K562 (cell line): ENCODE results near the gene LPAR5. TPM values are rescaled to one million over a fixed set of nuclear protein-coding genes. Genes with fewer than 3 reads are reported as not detected.

ENCODE experiments used
- ASH1L ChIP-seq: fragments of 450-650 bp; IDR thresholded peaks from 2 replicates; pipeline ENCODE4 v1.6.1; 2018; ENCODE audit warnings: borderline replicate concordance, mild to moderate bottlenecking, low read depth; ENCODE audit not compliant: partially characterized antibody
- BCL6 ChIP-seq: fragments of 250-450 bp; sonication (Bioruptor Pico); IDR thresholded peaks from 2 replicates; pipeline ENCODE4 v1.4.0; 2020
- CBFA2T3 ChIP-seq: fragments of 450-650 bp; IDR thresholded peaks from 2 replicates; pipeline ENCODE4 v1.6.1; 2017
- EP300 ChIP-seq: IDR thresholded peaks from 2 replicates; pipeline ENCODE4 v1.6.1; 2012; ENCODE audit warnings: low read length, improper control_type of control experiment
- HIVEP1 ChIP-seq: fragments of 250-450 bp; sonication (Bioruptor Pico); IDR thresholded peaks from 2 replicates; pipeline ENCODE4 v1.4.0; 2020; ENCODE audit warnings: mild to moderate bottlenecking
- MAFG ChIP-seq: fragments of 450-650 bp; conservative IDR thresholded peaks from 2 replicates; pipeline ENCODE4 v1.6.1; 2016; ENCODE audit warnings: missing genetic modification characterization, missing compliant biosample characterization
- MBD2 ChIP-seq: sonication (generic); IDR thresholded peaks from 2 replicates; pipeline ENCODE4 v1.6.1; 2016; ENCODE audit warnings: low read depth, borderline replicate concordance
- MEF2D ChIP-seq: conservative IDR thresholded peaks from 2 replicates; pipeline ENCODE4 v1.6.1; 2016; ENCODE audit warnings: low read depth, missing genetic modification characterization, missing compliant biosample characterization
- MTA3 ChIP-seq: fragments of 450-650 bp; formaldehyde crosslinking; IDR thresholded peaks from 2 replicates; pipeline ENCODE4 v1.6.1; 2017; ENCODE audit warnings: mild to moderate bottlenecking, borderline replicate concordance
- MYNN ChIP-seq, 2 experiments: sonication (generic); formaldehyde crosslinking in 1 of 2; IDR thresholded peaks; 2 replicates each; pipeline versions ENCODE4 v1.5.0 to v1.6.1; 2016 to 2020; ENCODE audit warnings: antibody characterized with exemption in 1 of 2, missing genetic modification reagents in 1 of 2
- NBN ChIP-seq: fragments of 450-650 bp; IDR thresholded peaks from 2 replicates; pipeline ENCODE4 v1.6.1; 2016; ENCODE audit warnings: low read depth, mild to moderate bottlenecking
- NCOA1 ChIP-seq: fragments of 450-650 bp; IDR thresholded peaks from 2 replicates; pipeline ENCODE4 v1.6.1; 2016; ENCODE audit warnings: low read depth
- NEUROD1 ChIP-seq: fragments of 150-350 bp; IDR thresholded peaks from 2 replicates; pipeline ENCODE4 v1.6.1; 2014; ENCODE audit warnings: borderline replicate concordance, low read length, low read depth; ENCODE audit not compliant: partially characterized antibody
- NR2F6 ChIP-seq: fragments of 450-650 bp; formaldehyde crosslinking; IDR thresholded peaks from 2 replicates; pipeline ENCODE4 v1.4.0; 2020; ENCODE audit warnings: mild to moderate bottlenecking
- POLR2B ChIP-seq: fragments of 450-650 bp; IDR thresholded peaks from 2 replicates; pipeline ENCODE4 v1.6.1; 2018; ENCODE audit warnings: low read depth; ENCODE audit not compliant: partially characterized antibody
- PRMT5 ChIP-seq: sonication (generic); formaldehyde crosslinking; IDR thresholded peaks from 2 replicates; pipeline ENCODE4 v1.5.0; 2020; ENCODE audit warnings: missing genetic modification reagents
- SMAD4 ChIP-seq: fragments of 250-450 bp; sonication (Bioruptor Pico); conservative IDR thresholded peaks from 2 replicates; pipeline ENCODE4 v1.8.0; 2021; ENCODE audit warnings: inconsistent platforms, mild to moderate bottlenecking, moderate library complexity
- SMARCA4 ChIP-seq: fragments of 450-650 bp; IDR thresholded peaks from 2 replicates; pipeline ENCODE4 v1.6.1; 2016
- SMARCE1 ChIP-seq: fragments of 450-650 bp; IDR thresholded peaks from 2 replicates; pipeline ENCODE4 v1.7.1; 2016; ENCODE audit warnings: mild to moderate bottlenecking
- TAL1 ChIP-seq: fragments of 450-650 bp; IDR thresholded peaks from 2 replicates; pipeline ENCODE4 v1.6.1; 2016; ENCODE audit warnings: mild to moderate bottlenecking
- TCF3 ChIP-seq: sonication (generic); formaldehyde crosslinking; IDR thresholded peaks from 2 replicates; pipeline ENCODE4 v1.4.0; 2020; ENCODE audit warnings: mild to moderate bottlenecking, missing genetic modification reagents
- TEAD4 ChIP-seq, 2 experiments: sonication (generic) in 1 of 2; formaldehyde crosslinking in 1 of 2; IDR thresholded peaks; 2 replicates each; pipeline versions ENCODE4 v1.6.1 to v1.8.0; 2012 to 2022; ENCODE audit warnings: borderline replicate concordance in 1 of 2, inconsistent platforms in 1 of 2, low read length in 1 of 2, mild to moderate bottlenecking in 1 of 2, missing genetic modification reagents in 1 of 2
- TOE1 ChIP-seq, 2 experiments: fragments of 450-650 bp in 1 of 2; sonication (generic) in 1 of 2; formaldehyde crosslinking in 1 of 2; IDR thresholded peaks; 2 replicates each; pipeline versions ENCODE4 v1.7.1 to v1.8.0; 2016 to 2022; ENCODE audit warnings: borderline replicate concordance in 2 of 2, mild to moderate bottlenecking in 2 of 2, antibody characterized with exemption in 1 of 2, inconsistent platforms in 1 of 2, low read depth in 1 of 2, missing genetic modification reagents in 1 of 2, moderate library complexity in 1 of 2
- ZNF764 ChIP-seq: fragments of 250-450 bp; sonication (Bioruptor Pico); IDR thresholded peaks from 2 replicates; pipeline ENCODE4 v1.4.0; 2020; ENCODE audit warnings: low read depth, mild to moderate bottlenecking, moderate library complexity
- ZNF766 ChIP-seq: fragments of 200-800 bp; sonication (Bioruptor generic); conservative IDR thresholded peaks from 2 replicates; pipeline ENCODE4 v1.6.1; 2016; ENCODE audit warnings: missing genetic modification characterization, missing compliant biosample characterization
- polyA plus RNA-seq, 8 experiments: library from polyadenylated mRNA; depleted of rRNA in 4 of 8; stranded (reverse) in 5 of 8; unstranded in 3 of 8; fragments of >200 nt; fragmentation: Nextera tagmentation in 2 of 8; fragmentation: Illumina TruSeq in 1 of 8; extraction: Ambion mirVana in 2 of 8; extraction: Trizol in 1 of 8; gene quantifications; 2 replicates each; pipeline versions ENCODE4 v1.2.1 to v1.2.3, GENCODE V29; 2011 to 2014; ENCODE audit warnings: inconsistent platforms in 1 of 8, missing spikeins in 1 of 8
- total RNA-seq, 7 experiments: library from RNA; depleted of rRNA in 6 of 7; stranded (reverse); fragments of >200 nt in 6 of 7; fragmentation: Illumina TruSeq in 2 of 7; extraction: Trizol in 2 of 7; gene quantifications; 2 replicates each; pipeline versions ENCODE4 v1.2.1 to v1.2.3, GENCODE V29; 2011 to 2021; ENCODE audit warnings: low replicate concordance in 1 of 7
- TF ChIP-seq, protein P1 (sequence below): fragments of 250-450 bp; sonication (Bioruptor Pico); IDR thresholded peaks from 2 replicates; pipeline ENCODE4 v1.8.0; 2022; ENCODE audit warnings: inconsistent platforms, mild to moderate bottlenecking, moderate library complexity, borderline replicate concordance
- TF ChIP-seq, protein P2 (sequence below), 2 experiments: fragments of 450-650 bp; IDR thresholded peaks; 2 replicates each; pipeline ENCODE4 v1.6.1; 2016

LPAR5 gene
- total and polyA plus RNA-seq, 9 of the 15 experiments (the other 6 are each of a cell fraction or from before 2014, with no cell fraction given), result 1.3 to 11.7 (median 3.6) TPM

DNA sequence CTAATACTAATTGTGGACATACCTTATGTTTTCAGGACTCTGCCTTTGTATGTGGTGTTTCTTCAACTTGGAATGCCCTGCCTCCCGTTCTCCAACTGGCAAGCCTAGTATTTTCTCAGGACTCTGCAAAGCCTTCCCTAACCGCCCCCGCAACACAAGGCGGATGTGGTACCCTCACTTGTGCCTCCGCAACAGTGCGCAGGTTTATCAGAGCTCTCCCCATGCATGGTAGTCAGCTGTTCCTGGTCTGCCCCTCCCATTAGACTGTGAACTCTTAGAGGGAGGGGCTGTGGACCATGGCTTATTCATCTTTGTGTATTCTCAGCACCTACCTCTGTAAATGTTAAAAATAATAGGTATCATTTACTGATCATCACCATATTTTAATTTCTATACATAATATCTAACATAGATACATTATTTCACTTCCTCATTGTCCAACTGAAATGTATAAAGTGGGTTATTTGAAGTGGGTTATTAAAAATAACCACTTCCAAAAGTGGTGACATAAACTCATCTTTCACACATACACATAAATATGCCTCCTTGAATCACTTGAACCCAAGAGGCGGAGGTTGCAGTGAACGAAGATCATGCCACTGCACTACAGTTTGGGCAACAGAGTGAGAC is 9.0 kb downstream of the LPAR5 start (continued):
- TF ChIP-seq, protein P1, sequence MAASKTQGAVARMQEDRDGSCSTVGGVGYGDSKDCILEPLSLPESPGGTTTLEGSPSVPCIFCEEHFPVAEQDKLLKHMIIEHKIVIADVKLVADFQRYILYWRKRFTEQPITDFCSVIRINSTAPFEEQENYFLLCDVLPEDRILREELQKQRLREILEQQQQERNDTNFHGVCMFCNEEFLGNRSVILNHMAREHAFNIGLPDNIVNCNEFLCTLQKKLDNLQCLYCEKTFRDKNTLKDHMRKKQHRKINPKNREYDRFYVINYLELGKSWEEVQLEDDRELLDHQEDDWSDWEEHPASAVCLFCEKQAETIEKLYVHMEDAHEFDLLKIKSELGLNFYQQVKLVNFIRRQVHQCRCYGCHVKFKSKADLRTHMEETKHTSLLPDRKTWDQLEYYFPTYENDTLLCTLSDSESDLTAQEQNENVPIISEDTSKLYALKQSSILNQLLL (CRISPR knock-in tag), result no peak
- TF ChIP-seq NEUROD1 (peak; percentile 26), MEF2D (tag) (no peak), ASH1L (no peak), TAL1 (peak; percentile 47; the same call in 1 of the 2 replicates), MTA3 (0 out of 2 replicates have a peak, but pooled peaks have one; percentile 48), SMAD4 (CRISPR knock-in tag) (no peak), NCOA1 (0 out of 2 replicates have a peak, but pooled peaks have one; percentile 20), BCL6 (CRISPR knock-in tag) (no peak), ZNF764 (no peak), MBD2 (peak; percentile 49; the same call in 1 of the 2 replicates), MYNN (IDR thresholded peaks at IDR 0.05) (peak; percentile 41; the same call in 1 of the 2 replicates), MYNN (CRISPR knock-in tag; IDR thresholded peaks at IDR 0.05) (no peak), TOE1 (IDR thresholded peaks at IDR 0.05; ENCODE audit: borderline replicate concordance) (no peak), TOE1 (CRISPR knock-in tag; IDR thresholded peaks at IDR 0.05; ENCODE audit: borderline replicate concordance, low read depth) (no peak), TCF3 (CRISPR knock-in tag) (peak; percentile 75), NBN (no peak), TEAD4 (IDR thresholded peaks at IDR 0.05; ENCODE audit: low read length) (peak; percentile 71), TEAD4 (CRISPR knock-in tag; IDR thresholded peaks at IDR 0.05; ENCODE audit: borderline replicate concordance) (no peak), CBFA2T3 (peak; percentile 80), EP300 (peak; percentile 63; the same call in 1 of the 2 replicates), PRMT5 (CRISPR knock-in tag) (no peak), SMARCA4 (peak; percentile 67; the same call in 1 of the 2 replicates), NR2F6 (CRISPR knock-in tag) (no peak), ZNF766 (CRISPR knock-in tag) (peak; percentile 69), SMARCE1 (peak; percentile 61; the same call in 1 of the 2 replicates), HIVEP1 (CRISPR knock-in tag) (no peak), POLR2B (no peak), MAFG (tag) (no peak)
- TF ChIP-seq, protein P2, sequence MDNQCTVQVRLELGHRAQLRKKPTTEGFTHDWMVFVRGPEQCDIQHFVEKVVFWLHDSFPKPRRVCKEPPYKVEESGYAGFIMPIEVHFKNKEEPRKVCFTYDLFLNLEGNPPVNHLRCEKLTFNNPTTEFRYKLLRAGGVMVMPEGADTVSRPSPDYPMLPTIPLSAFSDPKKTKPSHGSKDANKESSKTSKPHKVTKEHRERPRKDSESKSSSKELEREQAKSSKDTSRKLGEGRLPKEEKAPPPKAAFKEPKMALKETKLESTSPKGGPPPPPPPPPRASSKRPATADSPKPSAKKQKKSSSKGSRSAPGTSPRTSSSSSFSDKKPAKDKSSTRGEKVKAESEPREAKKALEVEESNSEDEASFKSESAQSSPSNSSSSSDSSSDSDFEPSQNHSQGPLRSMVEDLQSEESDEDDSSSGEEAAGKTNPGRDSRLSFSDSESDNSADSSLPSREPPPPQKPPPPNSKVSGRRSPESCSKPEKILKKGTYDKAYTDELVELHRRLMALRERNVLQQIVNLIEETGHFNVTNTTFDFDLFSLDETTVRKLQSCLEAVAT (IDR thresholded peaks at IDR 0.05), result no peak
